Lung microvascular endothelial cell (primary cell): ENCODE results near the gene STARD10. TPM values are rescaled to one million over a fixed set of nuclear protein-coding genes. Genes with fewer than 3 reads are reported as not detected.

Source experiments
- DNase-seq, 2 donors: peaks; one replicate each; pipeline versions ENCODE4 v3.0.0 to v3.0.0-alpha.2; 2010; ENCODE audit warnings: low read depth in 2 of 2
- total RNA-seq: library from RNA; depleted of rRNA; stranded (reverse); fragments of >200 nt; gene quantifications from 2 replicates; pipeline ENCODE4 v1.2.1, GENCODE V29; 2014

Gene STARD10
- total RNA-seq, 1 donor from 2014 or later, result 90.5 TPM

- DNase-seq, result no peak
Observed at GRCh38 chr11:72780296-72781062, 13.4 kb downstream of the STARD10 start.

- DNase-seq, result no peak
Observed at GRCh38 chr11:72779495-72780128, 14.2 kb downstream of the STARD10 start.

- DNase-seq, result no peak
Observed at GRCh38 chr11:72778535-72779494, 15.0 kb downstream of the STARD10 start.

GRCh38 chr11:72777755-72778278, 16.0 kb downstream of the STARD10 start:
- DNase-seq, result no peak

GRCh38 chr11:72776844-72777754, 16.7 kb downstream of the STARD10 start:
- DNase-seq, result peak in 1 of 2 donors; percentile 34

DNA sequence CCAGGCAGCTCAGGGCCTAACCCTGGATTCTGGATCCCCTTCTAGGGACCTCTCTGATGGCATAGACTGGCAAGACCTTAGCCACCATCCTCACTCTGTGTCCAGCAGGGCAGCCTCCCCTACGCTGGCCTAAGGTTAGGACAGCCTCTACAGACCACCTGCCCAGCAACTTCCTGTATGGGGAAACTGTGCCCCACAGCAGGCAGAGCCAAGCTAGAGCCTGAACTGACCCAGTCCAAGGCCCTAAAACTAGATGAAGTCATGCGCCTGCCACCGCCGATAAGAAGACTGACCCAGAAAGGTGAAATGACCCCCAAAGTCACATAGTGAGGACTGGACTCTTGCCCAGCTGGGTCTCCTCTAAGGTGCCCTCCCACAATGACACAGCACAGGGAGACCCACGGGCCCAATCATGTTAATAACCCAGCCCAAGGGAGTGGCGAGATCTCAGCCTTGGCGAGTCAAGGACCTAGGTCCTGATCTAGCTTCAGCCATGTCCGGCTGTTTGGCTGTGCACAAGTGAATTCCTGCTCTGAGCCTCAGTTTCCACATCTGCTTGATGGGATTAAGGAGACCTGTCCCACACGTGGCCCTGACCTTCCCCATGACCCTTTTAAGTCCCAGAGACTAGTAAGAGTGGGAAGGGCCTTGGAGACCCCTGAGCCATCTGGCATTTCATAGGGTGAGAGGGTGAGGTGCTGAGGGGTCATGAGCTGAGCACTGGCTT, 17.6 kb downstream of the STARD10 start:
- no peak for DNase-seq

DNA sequence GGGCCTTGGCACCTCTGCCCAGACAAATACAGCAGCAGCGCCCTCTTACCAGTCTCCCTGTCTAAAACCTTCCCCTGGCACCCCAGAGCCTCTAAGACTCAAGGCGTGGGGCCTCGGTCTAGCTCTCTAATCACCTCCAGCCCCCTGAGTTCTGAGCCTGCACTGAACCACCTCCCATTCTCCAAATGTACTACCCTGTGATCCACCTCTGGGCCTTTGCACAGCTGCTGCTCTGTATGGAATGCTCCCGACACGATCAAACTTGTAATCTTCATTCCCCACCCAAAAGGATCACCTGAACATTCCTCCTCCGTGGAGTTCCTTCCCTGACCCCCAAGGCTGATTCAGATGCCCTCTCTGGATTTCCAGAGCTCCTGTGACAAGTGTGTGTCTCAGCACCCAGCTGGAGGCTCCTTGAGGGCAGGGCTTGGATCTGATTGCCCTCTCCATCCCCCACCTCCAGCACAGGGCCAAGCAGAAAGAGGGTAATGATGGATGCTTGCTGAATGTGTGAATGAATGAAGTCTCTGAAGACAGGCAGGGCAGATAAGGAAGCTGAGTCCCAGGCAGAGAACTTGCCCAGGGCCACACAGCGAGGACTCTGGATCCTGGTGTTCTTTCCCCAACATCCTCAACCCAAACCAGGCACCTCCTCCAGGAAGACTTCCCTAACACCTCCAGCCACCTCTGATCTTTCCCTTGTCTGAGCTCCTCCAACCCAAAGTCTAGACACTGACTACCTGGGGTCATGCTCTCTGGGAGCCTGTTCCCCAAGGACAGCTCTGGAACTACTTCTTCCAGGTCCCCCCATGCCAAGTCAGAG, 18.3 kb downstream of the STARD10 start:
- DNase-seq, result no peak

- no peak for DNase-seq
Observed at GRCh38 chr11:72774499-72774898, 19.3 kb downstream of the STARD10 start.

GRCh38 chr11:72773696-72774095, 20.2 kb downstream of the STARD10 start:
- no peak for DNase-seq

DNA sequence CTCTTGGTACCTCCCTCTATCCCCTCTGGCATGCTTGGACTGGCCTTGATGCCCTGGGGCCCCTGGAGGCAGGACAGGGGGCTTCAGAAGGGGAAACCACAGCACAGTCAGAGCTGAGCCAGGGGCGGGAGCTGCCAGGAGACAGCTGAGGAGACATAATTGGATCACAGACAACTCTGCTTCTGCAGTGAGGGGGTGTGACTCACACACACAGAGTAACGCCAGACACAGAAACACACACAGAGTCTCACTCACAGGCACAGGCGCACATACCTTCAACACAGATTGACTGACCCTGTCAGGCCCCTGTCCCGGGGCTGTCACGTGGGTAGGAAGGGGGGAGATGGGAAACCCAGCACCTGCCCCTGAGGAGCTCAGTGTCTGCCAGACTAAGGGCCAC, 20.6 kb downstream of the STARD10 start:
- DNase-seq, result peak; percentile 42 to 78

DNA sequence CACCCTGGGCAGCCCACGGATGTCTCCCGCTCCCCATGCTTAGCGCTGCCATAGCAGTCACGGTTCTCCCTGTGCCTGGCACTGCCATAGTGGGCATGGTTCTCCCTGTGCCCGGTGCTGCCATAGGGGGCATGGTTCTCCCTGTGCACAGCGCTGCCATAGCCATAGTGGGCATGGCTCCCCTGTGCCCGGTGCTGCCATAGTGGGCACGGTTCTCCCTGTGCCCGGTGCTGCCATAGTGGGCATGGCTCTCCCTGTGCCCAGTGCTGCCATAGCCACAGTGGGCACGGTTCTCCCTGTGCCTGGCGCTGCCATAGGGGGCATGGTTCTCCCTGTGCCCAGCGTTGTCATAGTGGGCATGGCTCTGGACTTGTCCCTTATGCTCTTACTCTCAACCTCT, 21.8 kb downstream of the STARD10 start:
- no peak for DNase-seq

GRCh38 chr11:72771507-72771906, 22.3 kb downstream of the STARD10 start:
- peak in 1 of 2 donors; percentile 39 for DNase-seq

- DNase-seq, result no peak
Observed at GRCh38 chr11:72770799-72771198, 23.0 kb downstream of the STARD10 start.

- DNase-seq, result no peak
Observed at GRCh38 chr11:72769680-72770079, 24.2 kb downstream of the STARD10 start.

DNA sequence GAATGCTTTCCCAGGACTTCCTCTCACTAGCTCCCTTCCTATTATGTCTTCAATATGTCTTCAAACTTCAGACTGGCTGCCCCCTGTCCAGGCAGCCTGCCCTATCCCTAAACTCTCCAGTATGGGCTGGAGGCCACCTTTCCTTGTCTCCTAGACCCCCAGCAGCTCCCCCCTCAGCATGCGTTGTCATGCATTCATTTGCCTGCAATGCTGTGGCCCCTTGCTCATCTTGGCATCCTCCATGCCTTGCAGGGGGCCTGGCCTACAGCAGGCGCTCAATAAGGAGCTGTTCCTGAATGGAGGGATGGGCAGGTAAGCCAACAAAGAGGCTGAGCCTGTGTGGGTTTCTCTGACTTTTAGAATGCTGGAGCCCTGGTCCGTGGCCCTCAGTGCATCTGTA, 25.3 kb downstream of the STARD10 start:
- DNase-seq, result no peak

DNA sequence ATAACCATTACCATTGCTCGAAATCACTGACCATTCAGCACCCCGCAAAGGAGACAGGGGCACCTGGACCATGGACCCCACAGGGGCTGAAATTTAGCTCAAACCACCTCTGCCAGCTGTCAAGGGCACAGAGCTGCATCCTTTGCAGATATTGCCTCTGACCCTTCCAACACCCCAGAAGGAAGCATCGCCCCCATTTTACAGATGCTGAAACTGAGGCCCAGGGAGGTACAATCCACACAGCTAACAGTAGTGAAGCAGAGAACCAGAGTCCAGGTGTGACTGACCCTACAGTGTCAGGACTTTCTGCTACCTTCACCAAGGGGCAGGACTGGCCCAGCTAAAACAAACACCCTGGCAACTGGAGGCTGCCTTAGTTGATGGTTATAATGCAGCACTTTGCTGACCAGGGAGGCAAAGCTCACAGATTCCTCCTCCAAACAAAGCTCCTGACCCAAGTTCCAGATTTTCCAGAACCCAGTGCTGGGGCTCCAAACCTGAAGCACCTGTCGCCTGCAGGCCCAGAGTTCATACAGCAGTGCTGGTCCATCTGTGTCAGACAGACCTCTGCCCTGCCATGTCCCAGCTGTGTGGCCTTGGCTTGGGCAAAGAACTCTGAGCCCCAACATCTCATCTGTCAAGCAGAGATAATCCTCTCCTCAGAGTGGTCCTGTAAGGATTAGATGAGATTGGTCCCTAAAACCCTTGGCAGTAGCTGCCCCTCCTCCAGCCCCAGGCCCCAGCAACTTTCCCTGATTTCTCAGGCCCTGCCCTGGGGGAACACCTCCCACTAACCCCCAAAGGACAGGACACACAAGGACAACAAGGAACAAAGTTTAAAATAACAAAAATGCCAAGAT, 26.4 kb downstream of the STARD10 start:
- no peak for DNase-seq

DNA sequence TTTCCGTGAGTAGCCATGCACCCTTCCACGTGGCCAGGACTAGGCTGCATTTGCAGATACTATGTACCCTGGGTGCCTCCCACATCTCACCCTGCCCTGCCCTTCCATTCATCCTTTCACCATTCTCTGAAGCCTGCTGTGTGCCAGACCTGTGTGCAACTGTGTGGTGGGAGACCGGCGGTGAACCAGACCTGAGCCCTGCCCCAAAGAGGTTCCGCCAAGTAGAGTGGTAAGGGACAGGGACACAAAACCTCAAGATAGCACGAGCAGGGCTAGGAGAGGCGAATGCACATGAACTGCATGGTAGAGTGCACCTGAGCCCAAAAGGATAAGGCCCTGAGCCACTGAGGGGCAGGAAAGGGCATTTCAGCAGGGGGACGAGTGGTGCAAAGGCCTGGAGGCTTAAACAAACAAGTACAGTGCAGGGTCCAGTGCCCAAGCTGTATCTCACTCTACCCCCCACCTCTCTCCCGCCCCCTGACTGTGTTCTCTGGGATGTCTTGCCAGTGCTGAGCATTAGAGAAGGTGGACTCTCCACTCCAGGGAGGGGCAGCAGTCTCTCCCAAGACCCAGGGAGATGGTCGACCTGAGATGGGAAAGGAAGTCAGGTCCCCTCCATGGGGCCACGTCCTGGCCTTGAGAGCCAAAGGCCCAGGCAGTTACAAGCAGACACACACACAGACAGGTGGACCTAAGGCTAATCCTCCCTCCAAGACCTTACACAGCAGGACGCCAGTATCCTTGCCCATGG, 27.5 kb downstream of the STARD10 start:
- no peak for DNase-seq
